Measurements from ENCODE around the gene PEA15.

DNA sequence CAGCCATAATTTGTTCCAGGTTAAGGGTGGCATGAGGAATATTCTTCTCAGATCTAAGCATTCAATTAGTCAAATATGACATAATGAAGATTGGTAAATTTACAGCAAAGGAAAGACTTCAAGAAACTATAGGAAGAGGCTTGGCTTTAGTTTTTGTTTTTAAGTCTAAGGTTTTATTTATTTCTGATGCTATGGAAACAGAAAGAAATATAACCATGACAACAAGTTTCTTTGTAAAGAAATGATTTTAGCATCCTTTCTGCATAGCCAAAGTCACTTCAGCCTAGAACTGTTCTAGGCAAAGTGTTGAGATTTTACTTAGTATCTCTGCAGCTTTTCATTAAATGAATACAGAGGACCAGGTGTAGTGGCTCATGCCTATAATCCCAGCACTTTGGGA is 27.7 kb downstream of the PEA15 start:
- TF ChIP-seq POLR2A (IDR thresholded peaks at IDR 0.05; ENCODE audit: extremely low read depth, insufficient read length): no peak
- TF ChIP-seq, protein P1, sequence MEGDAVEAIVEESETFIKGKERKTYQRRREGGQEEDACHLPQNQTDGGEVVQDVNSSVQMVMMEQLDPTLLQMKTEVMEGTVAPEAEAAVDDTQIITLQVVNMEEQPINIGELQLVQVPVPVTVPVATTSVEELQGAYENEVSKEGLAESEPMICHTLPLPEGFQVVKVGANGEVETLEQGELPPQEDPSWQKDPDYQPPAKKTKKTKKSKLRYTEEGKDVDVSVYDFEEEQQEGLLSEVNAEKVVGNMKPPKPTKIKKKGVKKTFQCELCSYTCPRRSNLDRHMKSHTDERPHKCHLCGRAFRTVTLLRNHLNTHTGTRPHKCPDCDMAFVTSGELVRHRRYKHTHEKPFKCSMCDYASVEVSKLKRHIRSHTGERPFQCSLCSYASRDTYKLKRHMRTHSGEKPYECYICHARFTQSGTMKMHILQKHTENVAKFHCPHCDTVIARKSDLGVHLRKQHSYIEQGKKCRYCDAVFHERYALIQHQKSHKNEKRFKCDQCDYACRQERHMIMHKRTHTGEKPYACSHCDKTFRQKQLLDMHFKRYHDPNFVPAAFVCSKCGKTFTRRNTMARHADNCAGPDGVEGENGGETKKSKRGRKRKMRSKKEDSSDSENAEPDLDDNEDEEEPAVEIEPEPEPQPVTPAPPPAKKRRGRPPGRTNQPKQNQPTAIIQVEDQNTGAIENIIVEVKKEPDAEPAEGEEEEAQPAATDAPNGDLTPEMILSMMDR (IDR thresholded peaks at IDR 0.05; ENCODE audit: low read depth, low read length): no peak
